IPS-11a (cell line): Measurements from ENCODE around the gene S100A2.
"Not testable (repeated sequence)": the region's sequence is repeated elsewhere in the genome, so short reads cannot be mapped to it uniquely, and the experiment has no call there.

Source experiments
- H3K4me3 ChIP-seq: one replicate; pipeline ENCODE4 v1.5.1; 2013; ENCODE audit warnings: low read depth, low read length, control low read depth

Gene S100A2

DNA sequence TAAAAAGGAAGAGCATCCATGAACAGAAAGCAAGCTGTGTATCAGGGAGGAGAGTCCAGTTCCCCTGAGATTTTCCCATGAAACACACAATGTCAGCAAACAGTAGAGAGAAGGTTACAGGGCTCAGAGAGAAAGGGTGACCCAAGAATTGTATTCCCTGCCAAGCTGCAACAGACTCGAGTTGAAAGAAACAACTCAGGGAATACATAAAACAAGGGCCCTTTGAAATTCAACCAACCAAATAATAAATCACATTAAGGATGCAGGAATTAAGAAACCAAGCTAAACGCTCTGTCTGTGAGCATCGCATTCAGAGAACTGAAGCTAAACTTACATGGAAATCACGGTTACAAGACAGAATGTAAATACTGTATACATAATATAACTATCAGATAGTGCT lies 27.1 kb upstream of the S100A2 start:
- no peak overlapping the region for H3K4me3 ChIP-seq

DNA sequence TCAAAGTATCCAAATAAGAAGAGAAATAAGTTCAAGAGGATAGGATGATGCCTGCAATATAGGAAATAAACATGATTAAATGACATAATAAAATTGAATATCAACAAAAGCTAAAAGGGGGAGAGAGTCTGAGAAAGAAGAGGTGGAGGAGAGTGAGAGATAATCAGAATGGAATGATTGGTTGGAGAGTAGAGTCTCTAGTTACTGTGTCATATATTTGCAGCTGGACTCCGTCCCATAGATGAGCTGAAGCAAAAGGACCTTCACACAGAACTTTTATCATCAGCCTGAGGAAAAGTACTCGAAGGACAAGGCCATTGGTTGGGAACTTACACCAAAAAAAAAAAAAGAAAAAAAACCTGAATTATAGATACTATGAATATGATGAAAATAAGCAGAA lies 22.8 kb upstream of the S100A2 start:
- H3K4me3 ChIP-seq, result no peak overlapping the region

DNA sequence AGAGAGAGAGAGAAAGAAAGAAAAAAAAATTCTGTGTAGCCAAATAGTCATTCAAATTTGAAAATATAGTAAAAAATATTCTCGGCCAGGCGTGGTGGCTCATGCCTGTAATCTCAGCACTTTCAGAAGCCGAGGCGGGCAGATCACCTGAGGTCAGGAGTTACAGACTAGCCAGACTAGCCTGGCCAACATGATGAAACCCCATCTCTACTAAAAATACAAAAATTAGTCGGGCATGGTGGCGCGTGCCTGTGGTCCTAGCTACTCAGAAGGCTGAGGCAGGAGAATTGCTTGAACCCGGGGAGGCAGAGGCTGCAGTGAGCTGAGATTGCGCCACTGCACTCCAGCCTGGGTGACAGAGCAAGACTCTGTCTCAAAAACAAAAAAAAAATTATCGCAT lies 22.4 kb upstream of the S100A2 start:
- not testable (repeated sequence) for H3K4me3 ChIP-seq

DNA sequence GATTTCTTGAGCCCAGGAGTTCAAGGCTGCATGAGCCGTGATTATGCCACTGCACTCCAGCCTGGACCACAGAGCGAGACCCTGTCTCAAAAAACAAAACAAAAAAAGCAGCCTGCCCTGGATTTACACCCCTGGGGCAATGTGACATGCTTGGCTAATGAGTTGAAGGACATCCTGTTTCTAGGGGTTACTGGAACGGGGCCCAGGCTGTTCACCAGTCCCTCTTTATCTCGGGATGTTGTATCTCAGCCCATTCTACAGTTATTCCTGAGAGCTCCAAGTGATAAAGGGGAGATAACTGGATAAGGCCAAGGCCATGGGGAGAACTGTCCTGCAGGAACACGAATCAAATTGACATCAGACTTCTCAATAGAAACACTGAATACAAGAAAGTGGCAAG lies 21.7 kb upstream of the S100A2 start:
- H3K4me3 ChIP-seq, result no peak overlapping the region

DNA sequence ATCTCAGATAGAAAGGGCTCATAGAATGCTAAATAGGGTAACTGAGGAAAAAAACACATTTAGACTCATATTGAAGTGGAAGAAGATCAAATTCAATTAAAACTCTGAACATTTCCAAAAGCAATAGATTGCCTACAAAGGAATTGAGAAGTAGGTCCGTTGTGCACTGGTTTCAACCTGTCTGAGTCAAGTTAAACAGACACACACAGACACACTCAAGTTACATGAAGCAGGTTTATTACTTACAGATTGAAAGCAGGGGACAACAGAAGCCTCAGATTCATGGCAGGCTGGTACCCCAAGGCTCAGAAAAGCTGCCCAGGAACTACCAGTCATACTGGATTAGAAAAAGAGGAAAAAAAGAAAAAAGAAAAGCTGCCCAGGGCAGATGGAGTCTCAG lies 20.7 kb upstream of the S100A2 start:
- H3K4me3 ChIP-seq, result no peak overlapping the region

DNA sequence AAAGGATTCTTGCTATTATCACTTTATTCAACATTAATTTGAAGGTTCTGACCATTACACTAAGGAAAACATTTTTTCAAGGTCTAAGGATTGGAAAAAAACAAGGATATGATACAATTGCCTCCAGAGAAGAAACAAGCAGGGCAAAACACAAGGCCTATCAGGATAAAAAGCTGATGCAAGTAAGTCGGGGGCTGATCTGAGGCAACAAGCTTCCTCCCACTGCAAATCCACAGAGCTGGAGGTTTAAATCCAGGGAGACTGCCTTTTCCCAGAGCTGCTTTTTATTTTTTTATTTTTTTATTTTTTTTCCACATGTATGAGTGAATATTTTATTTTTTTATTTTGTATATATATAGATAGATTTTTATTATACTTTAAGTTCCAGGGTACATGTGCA lies 19.4 kb upstream of the S100A2 start:
- no peak overlapping the region for H3K4me3 ChIP-seq

DNA sequence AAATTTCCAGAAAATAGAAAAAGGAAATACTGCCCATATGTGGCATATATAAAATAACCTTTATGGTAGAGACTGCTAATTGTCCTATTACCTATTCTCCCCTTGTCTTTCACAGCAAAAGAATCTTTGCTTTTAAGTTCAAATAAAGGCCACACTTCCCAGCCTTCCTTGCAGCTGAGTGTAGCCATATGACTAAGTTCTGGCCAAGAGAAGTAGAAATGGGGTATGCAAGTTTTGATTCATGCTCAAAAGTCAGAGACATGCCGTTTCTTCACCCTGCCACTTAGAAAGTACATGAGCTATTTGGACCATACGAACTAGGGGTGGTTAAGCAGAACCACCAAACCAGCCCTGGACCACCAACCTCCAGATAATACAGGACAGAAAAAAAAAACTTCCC lies 18.3 kb upstream of the S100A2 start:
- no peak overlapping the region for H3K4me3 ChIP-seq

DNA sequence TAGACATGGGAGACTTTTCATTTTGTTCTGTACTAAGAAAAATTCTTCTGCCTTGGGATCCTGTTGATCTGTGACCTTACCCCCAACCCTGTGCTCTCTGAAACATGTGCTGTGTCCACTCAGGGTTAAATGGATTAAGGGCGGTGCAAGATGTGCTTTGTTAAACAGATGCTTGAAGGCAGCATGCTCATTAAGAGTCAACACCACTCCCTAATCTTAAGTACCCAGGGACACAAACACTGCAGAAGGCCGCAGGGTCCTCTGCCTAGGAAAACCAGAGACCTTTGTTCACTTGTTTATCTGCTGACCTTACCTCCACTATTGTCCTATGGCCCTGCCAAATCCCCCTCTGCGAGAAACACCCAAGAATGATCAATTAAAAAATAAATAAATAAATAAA lies 17.9 kb upstream of the S100A2 start:
- H3K4me3 ChIP-seq, result not testable (repeated sequence)

DNA sequence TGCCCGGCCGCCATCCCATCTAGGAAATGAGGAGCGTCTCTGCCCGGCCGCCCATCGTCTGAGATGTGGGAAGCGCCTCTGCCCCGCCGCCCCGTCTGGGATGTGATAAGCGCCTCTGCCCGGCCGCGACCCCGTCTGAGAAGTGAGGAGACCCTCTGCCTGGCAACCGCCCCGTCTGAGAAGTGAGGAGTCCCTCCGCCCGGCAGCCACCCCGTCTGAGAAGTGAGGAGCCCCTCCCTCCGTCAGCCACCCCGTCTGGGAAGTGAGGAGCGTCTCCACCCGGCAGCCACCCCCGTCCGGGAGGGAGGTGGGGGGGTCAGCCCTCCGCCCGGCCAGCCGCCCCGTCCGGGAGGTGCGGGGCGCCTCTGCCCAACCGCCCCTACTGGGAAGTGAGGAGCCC lies 17.2 kb upstream of the S100A2 start:
- not testable (repeated sequence) for H3K4me3 ChIP-seq

DNA sequence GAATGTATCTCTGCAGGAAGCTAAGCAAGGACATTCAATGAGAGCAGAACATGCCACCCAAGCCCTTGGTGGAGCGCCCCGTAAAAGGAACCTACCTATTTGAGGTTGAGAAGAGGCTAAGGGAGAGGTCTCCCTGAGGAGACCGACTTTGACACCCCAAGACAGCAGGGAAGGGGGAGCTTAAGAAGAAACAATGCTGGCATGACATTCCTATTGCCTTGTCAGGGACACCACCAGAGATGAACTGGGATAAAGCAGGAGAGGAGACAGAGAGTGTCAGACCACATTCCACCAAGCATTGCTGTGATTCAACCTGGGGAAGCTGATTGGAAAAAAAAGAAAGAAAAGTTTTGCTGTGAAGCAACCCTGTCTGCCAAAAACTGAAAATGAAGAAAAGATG lies 13.3 kb upstream of the S100A2 start:
- no peak overlapping the region for H3K4me3 ChIP-seq

DNA sequence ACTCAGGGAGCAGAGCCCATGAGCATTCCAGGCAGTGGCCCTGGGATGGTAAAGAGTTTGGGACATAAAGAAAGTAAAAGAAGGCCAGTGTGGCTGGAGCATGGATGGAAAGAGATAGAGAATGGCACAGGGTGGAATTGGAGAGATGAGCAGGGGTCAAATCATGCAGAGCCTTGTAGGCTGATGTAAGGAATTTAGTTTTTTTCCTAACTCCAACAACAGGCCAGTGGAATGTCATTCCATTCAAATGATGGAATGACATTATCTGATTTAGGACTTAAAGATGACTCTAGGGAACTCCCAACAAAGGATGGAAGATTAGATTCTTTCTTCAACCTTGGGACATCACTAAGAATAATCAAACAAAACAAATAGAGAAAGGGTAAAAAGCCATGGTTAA lies 12.8 kb upstream of the S100A2 start:
- no peak overlapping the region for H3K4me3 ChIP-seq

DNA sequence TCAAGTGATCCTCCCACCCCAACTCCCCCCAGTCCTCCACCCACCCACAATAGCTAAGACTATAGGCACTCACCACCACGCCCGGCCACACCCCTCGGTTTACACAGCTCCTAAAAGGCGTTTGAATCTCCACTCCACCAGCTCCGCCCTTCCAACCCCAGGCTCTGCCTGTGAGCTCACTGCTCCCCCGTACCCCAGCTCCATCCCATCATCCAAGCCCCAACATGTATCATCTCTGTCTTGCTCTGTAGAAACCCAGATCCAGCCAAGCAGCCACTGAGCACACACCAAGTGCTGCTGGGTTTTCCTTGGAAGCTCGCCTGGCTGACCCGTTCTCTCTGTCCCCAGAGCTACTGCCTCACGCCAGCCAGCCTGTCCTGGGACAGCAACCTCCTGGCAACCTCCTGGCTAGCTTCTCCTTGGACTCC lies 12.0 kb upstream of the S100A2 start:
- no peak overlapping the region for H3K4me3 ChIP-seq

DNA sequence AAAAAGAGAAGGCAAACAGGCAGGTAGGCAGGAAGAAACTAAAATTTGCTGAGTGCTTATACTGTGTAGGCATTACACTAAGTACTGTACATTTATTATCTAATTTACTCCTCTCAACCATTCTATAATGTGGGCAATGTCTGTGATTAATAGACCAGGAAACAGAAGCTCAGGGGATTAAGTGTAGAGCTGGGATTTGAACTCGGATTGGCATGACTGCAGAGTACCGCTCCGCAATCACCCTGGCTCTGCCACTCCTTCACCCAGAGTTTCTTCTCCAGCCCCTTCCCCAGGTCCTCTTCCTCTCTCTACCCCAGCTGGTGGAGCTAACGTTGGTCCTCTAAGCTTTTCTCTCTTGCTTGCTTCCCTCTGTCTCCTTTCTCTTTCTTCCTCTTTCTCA lies 11.5 kb upstream of the S100A2 start:
- H3K4me3 ChIP-seq, result no peak overlapping the region

DNA sequence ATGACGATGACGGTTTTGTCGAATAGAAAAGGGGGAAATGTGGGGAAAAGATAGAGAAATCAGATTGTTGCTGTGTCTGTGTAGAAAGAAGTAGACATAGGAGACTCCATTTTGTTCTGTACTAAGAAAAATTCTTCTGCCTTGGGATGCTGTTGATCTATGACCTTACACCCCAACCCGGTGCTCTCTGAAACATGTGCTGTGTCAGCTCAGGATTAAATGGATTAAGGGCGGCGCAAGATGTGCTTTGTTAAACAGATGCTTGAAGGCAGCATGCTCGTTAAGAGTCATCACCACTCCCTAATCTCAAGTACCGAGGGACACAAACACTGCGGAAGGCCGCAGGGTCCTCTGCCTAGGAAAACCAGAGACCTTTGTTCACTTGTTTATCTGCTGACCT lies 9.9 kb upstream of the S100A2 start:
- H3K4me3 ChIP-seq, result not testable (repeated sequence)

DNA sequence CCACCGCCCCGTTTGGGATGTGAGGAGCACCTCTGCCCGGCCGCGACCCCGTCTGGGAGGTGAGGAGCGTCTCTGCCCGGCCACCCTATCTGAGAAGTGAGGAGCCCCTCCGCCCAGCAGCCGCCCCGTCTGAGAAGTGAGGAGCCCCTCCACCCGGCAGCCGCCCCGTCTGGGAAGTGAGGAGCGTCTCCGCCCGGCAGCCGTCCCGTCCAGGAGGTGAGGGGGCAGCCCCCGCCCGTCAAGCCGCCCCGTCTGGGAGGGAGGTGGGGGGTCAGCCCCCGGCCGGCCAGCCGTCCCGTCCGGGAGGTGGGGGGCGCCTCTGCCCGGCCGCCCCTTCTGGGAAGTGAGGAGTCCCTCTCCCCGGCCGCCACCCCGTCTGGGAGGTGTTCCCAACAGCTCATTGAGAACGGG lies 9.4 kb upstream of the S100A2 start:
- not testable (repeated sequence) for H3K4me3 ChIP-seq

DNA sequence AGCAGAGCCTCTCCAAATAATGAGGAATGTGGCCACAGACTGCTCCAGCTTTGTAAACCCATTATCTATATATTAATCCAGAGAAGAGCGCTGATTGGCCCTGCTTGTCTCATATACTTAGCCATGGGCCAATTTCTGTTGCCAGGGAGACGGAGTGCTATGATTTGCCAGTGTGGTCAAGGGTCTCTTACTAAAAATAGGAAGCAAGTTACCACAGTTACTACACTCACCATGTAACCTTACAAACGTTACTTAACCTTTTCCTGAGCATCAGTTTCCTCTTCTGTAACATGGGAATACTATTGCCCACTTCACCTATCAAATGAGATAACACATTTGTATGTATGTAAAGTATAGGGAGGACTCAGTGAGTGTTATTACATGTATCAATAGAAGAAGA lies 7.7 kb upstream of the S100A2 start:
- H3K4me3 ChIP-seq, result no peak overlapping the region

DNA sequence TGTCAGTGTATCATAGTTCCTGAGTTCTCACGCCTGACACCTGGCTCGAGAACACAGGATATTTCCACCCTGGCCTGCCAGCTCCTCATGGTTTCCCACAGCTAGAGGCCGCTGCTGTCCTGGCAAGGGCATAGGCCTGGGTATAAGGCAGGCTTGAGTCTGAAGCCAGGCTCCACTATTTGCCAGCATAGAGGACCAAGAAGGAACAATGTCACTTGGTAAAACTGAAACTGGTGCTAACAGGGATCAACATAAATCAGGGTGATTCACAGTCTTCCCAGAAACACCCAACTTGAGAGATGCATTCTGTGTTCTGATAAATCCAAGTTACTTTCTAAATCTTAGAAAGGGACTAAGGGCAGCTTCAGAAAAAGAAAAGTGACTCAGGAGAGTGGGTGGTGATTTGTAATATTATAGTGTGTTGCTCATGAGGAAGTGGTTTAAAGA lies 6.9 kb upstream of the S100A2 start:
- H3K4me3 ChIP-seq, result no peak overlapping the region

DNA sequence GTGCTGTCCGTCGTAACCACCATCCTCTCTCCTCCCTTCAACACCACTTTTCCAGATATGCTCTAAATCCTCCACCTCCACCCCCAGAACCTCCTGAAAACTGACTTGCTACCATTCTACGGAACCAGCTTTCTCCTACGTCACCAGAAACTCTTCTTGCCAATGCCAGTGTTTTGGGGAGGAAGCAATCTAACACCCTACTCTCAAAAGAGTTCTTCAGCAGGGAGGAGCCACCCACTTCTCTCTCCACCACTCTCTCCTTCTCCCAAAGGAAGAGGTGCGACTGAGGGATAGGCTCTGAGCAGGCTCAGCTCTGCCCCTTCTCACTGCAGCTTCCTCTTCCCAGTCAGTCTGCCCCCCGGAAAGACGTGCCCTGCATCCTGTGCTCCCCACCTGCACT lies 6.1 kb upstream of the S100A2 start:
- H3K4me3 ChIP-seq, result no peak overlapping the region

DNA sequence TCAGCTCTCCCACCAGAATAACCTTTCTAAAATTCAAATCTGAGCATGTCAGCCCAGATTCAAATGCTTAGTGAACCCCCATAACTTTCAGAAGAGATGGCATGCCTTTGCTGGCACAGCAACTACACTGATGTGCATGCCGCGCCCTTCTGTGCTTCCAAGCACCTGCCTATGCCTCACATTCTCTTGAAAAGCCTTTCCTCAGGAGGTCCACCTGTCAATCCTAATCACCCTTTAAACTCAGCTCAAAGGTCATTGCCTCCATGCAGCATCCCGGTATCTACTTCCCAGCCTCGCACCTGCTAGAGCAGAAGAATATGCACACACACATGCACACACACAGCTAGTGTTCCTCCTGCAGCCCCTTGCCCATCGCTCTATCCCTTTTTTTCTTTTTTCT lies 5.2 kb upstream of the S100A2 start:
- H3K4me3 ChIP-seq, result no peak overlapping the region

DNA sequence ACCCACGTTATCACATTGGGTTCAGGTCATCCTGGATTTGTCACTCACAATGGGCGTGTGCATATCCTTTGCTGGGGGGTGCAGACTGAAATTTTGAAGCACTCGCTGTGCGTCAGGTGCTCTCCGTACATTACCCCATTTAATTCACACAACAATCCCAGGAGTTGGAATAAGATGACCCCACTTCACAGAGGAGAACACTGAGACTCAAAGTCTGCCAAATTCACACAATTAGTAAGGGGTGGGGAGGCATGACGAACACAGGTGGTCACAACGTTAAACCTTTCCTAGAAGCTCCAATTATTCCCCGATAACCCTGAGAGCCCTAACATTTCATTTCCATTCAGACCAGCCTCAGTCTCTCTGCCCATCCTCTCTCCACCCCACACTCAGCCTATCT lies 3.8 kb upstream of the S100A2 start:
- H3K4me3 ChIP-seq, result no peak overlapping the region

DNA sequence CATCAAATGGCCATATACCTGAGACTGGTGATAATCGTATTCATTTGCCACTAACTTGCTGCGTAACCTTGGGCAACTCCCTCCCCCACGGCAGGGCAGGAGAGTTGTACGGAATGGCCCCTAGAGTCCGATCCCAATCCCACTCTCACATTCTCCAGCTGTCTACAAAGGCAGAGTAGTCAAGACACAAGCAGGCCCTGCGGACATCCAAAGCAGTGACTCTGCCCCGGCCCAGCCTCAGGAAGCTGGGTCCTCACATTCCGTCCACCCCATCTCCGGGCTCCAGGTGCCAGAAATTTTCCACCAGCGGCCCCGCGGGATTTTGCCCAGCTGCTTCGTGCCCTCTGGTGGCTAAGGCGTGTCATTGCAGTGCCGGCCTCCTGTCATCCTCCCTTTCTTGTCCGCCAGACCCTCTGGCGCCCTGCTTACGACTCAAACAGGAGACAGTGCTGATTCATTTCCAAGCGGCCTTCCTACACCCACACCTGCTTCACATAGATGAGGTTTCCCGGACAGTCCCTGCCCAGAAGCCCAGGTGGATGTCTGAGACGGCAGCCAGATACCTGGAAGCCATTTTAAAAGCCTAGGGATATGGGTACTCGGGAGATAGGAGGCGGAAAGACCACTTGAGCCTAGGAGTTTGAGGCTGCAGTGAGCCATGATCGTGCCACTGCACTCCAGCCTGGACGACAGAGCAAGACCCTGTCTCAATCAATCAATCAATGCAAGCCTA lies 2.9 kb upstream of the S100A2 start:
- no peak overlapping the region for H3K4me3 ChIP-seq

DNA sequence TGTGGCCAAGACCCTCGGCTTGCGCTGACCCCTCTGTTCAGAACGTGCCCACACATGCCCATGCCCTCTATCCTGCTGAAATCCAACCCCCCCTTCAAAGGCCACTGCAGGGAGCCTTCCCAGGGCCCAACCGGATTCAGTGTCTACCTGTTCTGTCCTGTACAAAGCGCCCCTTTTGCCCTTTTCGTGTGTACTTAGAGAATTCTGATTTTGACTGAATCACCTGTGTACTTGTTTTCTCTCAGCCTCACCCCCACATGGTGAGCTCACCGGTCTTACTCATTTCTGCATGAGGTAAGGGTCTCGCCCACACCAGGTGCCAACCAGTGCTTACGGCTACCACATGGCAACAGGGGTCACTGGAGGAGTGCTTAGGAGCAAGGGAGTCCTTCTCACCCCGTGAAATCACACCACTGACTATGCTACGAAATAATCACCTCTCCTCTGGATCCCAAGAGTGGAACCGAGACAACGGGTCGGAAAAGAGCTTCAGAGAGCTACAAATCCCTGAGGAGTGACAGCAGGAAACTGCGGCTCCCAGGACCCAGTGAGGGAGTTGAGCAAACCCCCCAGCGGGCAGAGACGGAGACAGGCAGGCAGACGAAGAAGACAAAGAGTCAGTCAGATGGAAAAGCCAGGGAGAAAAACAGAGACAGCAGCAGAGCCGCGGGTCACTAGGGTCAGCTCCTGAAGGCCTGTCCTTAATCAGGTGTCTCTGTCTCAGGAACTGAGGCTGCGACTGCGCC lies 2.1 kb upstream of the S100A2 start:
- H3K4me3 ChIP-seq, result no peak overlapping the region
